Fibroblast of skin of left quadriceps (primary cell): ENCODE measurements around the gene EXOC4.
"Not testable (repeated sequence)": the region's sequence is repeated elsewhere in the genome, so short reads cannot be mapped to it uniquely, and the experiment has no call there.

ENCODE experiments used
- DNase-seq, 2 experiments: peaks; one replicate each; pipeline ENCODE4 v3.0.0-alpha.2; 2013; ENCODE audit warnings: low read depth in 2 of 2

Gene EXOC4

DNA sequence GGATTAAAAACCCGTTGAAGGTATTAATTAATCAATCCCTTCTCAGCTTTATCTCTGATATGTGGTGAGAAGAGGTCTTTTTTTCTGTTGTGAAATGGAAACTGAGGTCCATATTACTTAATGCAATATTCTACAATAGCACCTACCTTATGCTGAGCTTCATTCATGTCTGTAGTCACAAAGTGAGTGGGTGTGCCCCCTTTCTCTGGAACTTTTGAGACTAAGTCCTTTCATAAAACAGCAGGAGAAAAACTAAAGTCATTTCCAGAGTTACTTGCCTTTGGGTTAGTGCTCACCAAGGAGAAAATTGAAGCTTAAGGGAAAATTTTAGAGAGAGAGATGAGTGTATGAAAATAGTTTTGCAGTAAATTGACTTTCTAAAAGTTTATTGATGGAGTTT lies 61.2 kb downstream of the EXOC4 start:
- DNase-seq, result no peak

DNA sequence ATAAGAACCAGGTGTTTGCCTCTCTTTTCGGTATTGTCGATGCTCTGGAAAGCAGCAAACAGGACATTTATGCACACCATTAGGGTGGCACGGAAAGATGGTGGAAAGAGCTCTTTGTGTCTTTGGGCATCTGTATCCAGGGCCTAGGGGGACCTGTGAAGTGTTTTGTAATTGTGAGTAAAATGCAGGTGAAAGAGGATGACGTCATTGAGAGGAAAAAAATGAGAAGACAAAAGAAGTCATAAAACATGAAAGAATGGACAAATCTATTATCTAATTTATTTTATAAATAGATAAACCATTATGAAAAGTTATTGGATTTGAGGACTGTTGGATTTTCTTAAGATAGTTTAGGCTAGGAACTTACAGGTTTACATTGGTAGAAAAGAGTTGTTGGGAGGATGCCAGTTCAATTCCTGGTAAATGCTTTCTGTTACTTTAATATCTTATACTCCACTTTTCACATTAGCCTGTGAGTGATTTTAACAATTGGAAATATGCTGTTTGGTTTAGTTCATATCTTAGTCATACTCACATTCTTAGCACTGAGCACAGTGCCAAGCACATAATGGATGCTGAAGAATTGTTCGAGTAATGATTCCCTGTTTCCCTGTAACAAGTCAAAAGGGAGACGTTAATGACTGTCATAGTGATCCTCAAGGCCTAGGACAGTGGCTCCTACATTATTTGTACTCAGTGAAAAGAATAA lies 62.6 kb downstream of the EXOC4 start:
- DNase-seq, result peak; percentile 33

DNA sequence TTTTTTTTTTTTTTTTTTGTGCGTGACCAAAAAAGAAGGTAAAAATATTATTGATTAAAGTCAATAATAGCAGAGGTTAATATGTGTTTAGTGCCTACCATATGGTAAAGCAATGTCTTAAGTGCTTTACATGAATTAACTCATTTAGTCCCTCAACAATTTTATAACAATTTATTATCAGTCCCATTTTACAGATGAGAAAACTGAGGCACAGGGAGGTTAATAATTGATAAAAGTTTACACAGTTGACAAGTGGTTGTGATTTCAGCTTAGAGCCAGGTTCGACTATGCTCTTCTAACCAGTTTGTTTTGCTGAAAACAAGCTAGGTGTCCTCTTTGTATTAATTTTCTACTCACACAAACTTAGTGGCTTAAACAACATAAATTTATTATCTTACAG lies 67.0 kb downstream of the EXOC4 start:
- no peak for DNase-seq

DNA sequence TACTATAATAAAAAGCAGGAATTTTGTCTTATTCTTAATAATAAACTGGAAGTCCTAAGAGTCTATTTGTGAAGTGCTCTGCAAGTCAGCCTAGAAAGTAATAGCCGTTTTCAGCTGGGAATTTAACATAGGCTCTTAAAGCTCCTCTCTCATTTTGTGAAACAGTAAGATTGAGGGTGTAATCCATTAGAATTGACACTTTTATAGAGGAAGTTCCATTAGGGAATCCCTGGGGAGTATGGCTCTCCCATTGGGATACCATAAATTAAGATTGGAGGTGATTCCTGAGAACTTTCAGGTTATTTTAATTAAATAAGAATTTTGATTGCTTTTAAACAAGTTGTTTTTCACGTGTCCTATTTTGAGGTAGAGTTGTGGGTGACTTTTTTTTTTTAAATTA lies 68.0 kb downstream of the EXOC4 start:
- DNase-seq, result no peak

DNA sequence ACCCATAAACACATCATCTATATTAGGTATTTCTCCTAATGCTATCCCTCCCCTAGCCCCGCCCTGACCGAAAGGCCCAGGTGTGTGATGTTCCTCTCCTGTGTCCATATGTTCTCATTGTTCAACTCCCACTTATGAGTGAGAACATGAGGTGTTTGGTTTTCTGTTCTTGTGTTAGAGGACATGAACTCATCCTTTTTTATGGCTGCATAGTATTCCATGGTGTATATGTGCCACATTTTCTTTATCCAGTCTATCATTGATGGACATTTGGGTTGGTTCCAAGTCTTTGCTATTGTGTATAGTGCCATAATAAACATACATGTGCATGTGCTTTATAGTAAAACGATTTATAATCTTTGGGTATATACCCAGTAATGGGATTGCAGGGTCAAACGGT lies 68.5 kb downstream of the EXOC4 start:
- DNase-seq, result not testable (repeated sequence)

DNA sequence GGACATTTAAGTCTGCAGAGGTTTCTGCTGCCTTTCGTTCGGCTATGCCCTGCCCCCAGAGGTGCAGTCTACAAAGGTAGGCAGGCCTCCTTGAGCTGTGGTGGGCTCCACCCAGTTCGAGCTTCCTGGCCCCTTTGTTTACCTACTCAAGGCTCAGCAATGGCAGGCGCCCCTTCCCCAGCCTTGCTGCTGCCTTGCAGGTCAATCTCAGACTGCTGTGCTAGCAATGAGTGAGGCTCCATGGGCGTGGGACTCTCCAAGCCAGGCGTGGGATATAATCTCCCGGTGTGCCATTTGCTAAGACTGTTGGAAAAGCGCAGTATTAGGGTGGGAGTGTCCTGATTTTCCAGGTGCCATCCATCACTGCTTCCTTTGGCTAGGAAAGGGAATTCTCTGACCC lies 73.9 kb downstream of the EXOC4 start:
- DNase-seq, result not testable (repeated sequence)

DNA sequence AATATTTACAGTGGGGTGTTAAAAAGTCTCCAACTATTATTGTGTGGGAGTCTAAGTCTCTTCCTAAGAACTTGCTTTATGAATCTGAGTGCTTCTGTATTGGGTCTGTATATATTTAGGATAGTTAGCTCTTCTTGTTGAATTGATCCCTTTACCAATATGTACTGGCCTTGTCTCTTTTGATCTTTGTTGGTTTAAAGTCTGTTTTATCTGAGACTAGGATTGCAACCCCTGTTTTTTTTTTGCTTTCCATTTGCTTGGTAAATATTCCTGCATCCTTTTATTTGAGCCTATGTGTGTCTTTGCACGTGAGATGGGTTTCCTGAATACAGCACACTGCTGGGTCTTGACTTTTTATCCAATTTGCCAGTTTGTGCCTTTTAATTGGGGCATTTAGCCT lies 75.1 kb downstream of the EXOC4 start:
- DNase-seq, result not testable (repeated sequence)

DNA sequence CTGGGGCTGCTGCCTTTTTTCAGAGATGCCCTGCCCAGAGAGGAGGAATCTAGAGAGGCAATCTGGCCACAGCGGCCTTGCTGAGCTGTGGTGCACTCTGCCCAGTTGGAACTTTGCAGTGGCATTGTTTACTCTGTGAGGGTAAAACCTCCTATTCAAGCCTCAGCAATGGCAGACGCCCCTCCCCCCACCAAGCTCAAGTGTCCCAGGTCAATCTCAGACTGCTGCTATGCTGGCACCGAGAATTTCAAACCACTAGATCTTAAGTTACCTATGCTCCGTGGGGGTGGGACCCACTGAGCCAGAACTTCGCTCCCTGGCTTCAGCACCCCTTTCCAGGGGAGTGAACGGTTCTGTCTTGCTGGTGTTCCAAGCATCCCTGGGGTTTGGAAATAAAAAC lies 77.2 kb downstream of the EXOC4 start:
- no peak for DNase-seq

DNA sequence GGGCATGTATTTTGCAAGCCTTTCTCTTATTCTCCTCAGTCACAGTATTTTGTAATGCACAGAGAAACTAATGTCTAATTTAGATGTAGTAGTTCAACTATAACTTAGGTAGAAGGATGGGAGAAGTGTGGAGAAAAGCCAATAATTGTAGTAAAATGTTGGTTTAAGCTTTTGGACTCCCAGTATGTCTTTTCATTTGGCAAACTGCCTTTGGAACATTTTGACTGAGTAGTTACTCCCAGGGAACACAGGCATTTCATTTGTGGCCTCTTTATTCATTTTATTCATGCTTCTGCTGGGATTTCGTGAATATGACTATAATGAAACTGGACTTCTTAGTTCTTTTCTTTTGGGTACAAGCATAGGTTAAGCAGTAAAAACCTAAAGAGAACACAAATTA lies 79.0 kb downstream of the EXOC4 start:
- no peak for DNase-seq

DNA sequence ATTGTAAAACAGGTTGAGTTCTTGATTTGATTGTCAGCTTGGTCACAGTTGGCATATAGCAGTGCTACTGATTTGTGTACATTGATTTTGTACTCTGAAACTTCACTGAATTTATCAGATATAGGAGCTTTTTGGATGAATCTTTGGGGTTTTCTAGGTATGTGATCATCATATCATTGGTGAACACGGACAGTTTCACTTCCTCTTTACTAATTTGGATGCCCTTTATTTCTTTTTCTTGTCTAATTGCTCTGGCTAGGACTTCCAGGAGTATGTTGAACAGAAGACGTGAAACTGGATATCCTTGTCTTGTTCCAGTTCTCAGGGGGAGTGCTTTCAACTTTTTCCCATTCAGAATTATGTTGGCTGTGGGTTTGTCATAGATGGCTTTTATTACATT lies 86.9 kb downstream of the EXOC4 start:
- DNase-seq, result no peak

DNA sequence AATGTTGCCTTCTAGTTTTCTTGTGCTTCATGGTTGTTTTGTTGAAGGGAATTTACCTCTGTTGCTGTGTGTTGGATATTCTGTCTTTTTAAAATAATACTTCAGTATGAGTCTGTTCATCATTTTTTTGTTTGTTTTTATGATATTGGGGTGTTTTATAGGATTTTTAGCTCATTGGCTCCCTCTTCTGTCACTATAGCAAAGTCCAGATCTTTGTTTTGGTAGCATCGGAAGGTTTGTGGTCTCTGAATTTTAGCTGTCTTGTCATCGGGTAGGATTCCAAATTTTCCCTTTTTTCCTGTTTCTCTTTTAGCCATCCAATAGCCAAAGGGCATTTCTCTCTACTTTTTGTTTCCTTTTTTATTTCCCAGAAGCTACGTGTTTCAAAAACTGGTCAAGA lies 91.4 kb downstream of the EXOC4 start:
- no peak for DNase-seq

DNA sequence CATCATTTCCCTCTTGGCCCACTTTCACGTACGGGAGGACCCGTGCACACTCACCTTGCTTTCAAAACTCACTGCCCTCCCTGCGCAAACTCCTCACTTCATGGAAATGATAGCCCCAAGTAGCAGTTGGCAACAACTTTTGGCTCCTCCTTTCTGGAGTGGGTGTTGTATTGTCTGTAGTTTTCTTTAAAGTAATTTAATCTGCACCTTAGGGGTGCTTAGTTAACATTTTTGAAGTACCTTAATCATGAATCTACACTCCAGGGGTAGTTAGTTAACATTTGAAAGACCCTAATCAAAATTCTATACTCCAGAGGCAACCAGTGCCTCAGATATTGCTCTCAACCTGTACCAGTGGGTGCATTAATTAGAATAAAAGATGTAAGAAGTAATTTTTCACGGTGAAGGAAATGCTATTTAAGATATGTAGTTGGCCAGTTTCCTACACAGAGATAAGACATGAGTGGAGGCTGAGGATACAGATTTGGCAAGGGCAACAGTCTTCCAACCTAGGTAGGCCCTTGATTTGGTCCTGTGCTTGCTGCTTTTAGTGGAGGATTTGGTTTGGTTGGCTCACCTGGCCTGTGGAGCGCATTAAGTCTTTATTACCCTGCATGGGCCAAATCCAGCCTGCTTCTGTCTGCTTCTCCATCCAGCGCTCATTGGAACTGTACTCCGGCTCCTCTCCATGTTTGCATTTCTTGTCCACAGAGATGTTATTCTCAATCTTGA lies 93.0 kb downstream of the EXOC4 start:
- no peak for DNase-seq

DNA sequence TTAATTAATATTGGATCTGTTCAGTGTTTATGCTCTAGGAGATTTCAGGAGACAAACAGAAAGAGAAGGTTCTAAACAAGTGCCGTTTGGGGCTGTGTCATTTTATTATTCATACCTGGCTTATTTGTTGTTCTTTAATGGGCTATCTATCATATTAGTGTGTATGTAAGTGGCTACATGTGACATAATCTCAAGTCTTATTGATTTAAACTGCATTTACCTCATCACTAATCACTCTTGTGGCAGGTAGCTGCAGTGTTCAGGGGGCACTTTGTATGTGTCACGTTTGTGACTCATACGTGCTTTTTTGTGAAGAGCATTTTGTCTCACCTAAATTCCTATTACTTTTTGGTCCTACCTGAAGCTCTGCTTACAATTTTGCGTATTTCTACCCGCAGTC lies 95.4 kb downstream of the EXOC4 start:
- no peak for DNase-seq

DNA sequence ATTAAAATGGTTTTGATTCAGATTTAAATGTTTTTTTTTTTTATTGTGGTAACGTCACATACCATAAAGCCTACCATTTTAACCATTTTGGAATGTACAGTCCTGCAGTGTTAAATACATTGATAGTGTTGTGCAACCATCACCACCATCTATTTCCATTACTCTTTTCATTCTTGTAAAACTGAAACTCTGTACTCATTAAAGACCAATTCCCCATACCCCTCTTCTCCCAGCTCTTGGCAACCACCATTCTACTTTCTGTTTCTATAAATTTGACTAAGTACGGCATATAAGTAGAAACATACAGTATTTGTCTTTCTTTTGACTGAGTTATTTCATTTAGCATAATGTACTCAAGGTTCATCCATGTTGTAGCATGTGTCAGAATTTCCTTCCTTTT lies 96.2 kb downstream of the EXOC4 start:
- no peak for DNase-seq

DNA sequence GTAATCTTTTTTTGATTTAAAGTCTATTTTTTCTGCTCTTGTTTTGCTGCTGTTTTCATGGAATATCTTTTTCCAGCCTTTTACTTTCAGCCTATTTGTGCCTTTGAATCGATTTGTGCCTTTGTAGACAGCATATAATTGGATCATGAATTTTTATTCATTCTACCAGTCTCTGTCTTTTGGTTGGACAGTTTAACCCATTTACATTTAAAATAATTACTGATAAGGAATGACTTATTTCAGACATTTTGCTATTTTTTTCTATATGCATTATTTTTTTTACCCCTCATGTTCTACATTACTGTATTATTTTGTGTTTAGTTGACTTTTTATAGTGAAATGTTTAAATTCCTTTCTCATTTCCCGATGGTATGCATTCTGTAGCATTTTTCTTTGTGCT lies 99.6 kb downstream of the EXOC4 start:
- DNase-seq, result no peak

DNA sequence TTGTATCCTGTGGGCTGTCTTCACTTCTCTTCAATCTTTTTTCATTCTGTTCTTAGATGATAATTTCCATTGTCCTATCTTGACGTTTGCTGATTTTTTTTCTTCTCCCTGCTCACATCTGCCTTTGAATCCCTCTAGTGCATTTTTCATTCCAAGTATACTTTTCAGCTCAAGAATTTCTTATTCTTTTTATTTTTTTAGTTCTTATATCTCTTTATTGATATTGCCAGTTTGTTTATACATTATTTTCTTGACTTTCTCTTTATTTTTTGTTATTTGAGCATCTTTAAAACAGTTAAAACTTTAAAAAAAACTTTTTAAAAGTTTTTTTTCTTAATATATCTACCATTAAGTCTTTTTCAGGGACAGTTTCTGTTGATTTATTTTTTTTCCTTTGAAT lies 100.9 kb downstream of the EXOC4 start:
- DNase-seq, result no peak

DNA sequence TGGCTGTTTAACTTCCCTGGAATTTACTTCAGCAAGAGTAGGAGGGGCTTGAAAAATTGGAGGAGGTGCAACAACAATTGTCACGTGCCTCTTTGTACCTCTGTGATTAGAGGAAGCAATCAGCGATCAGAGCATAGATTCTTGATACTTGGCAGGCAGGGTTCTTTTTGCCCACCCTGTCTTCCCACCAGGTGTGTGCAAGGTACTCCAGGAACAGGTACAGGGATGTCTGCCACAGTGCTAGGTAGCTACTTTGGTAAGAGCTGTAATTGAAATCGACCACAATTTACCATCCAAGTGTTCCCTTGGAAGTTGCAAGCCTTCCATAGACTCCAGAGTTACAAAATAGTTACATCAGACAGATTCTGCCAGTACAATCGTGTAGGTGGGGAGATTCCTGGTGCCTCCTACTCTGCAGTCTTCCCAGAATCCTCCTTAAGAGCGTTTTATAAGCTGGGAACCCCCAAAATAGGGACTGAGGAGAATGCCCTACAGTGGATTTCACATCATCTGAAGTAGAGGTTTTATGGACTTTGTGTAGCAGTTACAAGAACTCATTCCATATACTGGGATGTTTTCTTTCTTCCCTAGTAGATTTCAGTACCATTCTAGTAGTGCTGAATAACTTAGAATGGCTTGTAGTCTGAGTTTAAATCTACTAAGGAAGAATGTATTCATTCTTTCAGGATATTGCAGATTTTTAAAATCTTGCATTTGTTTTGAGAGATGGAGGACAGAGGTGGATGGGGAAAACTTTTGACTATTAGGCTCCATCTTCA lies 101.9 kb downstream of the EXOC4 start:
- DNase-seq, result no peak

DNA sequence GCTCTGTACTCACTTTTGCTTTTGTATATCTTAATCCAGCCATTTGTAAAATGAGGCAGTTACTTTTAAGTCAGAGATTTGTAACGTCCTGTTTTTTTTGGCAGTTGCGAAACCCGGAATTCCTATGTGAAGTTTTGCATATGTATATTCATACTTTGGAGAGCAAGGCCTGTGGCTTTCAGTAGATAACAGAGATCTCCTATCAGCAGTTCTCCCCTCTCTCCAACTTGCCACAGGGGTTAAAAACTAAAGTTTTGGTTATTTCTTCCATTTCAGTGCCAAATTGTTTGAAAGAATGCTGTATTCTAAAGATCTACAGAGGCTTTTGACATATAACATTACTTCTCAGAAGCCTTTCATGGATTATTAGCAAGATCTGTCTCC lies 102.4 kb downstream of the EXOC4 start:
- peak; percentile 71 to 75 for DNase-seq

DNA sequence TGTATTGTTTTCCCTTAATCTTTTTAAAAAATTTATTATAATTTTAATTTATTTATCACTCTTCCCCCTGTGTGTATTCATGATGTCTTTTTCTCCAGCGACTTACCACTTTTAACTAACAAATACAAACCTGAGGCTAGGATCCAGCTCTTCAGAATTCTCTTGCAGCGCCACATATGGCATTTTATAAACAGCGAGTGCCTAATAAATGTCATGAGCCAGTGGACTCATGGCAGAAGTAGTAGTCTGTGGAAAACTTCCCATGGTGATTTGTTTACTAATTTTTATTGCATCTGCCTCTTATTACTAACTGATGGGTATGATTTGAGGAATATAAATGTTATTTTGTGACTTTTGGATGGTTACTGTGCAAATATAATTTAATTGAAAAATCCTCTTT lies 102.9 kb downstream of the EXOC4 start:
- DNase-seq, result no peak

DNA sequence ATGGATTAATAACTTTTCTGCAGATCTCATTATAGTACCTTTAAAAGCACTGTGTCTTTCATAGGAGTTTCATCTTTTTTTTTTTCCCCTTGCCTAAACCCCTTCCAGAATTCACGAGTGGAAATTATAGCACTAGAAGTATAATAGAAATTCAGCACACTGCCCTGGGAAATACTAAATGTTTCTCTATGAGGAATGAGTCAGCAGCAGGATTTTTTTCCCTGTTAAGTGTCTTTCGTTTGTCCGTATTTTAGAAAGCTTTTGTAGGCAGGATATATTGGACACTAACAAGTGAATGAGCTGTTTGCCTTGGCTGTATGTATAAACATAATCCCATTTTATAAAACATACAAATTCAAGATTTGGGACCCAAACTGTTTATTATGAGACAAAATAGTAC lies 105.8 kb downstream of the EXOC4 start:
- no peak for DNase-seq

DNA sequence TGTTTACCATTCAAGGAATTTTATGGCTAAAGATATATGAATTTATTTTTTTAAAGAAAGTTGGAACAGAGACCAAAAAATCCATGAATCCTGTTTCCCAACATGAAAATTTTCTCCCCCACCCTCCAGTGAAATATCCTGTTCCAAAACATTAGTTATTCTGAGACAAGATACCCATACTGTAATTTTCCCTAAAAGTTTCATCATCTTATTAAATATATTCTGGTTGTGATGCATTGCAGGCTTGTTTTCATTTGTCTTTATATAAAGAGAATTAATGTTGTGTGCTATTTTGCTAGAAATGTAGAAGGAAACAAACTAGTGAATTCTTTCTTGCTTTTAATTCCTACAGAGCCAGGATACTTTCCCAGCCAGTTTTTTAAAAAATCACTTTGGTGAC lies 106.6 kb downstream of the EXOC4 start:
- no peak for DNase-seq

DNA sequence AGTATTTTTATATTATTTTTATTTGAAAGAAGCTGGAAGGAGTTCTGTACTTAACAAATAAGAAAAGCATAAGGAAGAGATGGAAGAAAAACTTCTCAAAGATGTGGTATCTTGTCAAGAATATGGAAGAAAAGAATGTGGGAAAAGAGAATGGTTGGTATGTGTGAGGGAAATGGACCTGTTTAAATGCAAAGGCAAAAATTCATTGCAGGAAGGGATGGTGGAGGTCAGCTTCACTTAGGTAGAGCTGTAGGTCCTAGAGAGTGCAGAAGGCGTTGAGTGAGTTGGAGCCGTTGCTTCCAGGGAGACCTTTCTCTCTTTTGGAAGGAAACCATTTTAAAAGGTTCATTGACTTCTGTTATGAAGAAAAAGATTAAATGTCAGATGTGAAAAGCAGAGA lies 107.3 kb downstream of the EXOC4 start:
- no peak for DNase-seq

DNA sequence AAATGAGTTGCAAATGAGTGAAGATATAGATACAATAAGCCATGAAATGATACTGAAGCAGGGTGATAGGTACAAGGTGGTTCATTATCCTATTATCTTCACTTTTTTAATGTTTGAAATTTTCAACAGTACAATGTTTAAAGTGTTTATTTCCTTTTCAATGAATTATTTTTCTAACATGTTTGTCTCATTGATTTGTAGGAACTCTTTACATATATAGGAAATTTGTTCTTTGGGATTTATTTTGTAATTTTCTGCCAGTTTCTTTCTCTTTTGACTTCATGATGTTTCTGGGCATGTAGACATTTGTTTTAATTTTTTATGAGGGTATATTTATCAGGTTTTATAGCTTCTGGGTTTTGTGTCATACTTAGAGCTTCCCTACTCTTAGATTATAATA lies 108.9 kb downstream of the EXOC4 start:
- DNase-seq, result no peak
